ENCODE data around the gene RPL28.

GRCh38 chr19:55339105-55339888, 46.4 kb upstream of the RPL28 start, which contains the start of gene KMT5C:
- no peak for TF ChIP-seq EZH2phosphoT487 (IDR thresholded peaks at IDR 0.05; ENCODE audit: low read depth)
- no peak for TF ChIP-seq CTCF (IDR thresholded peaks at IDR 0.05; ENCODE audit: low read depth, low read length)
